Cardiac ventricle fibroblast (primary cell): ENCODE data around the gene TRIM10. TPM values are rescaled to one million over a fixed set of nuclear protein-coding genes. Genes with fewer than 3 reads are reported as not detected.

Experiments
- total RNA-seq: library from RNA; depleted of rRNA; stranded (reverse); fragments of >200 nt; gene quantifications from 2 replicates; pipeline ENCODE4 v1.2.3, GENCODE V29; 2015

TRIM10 gene, protein sequence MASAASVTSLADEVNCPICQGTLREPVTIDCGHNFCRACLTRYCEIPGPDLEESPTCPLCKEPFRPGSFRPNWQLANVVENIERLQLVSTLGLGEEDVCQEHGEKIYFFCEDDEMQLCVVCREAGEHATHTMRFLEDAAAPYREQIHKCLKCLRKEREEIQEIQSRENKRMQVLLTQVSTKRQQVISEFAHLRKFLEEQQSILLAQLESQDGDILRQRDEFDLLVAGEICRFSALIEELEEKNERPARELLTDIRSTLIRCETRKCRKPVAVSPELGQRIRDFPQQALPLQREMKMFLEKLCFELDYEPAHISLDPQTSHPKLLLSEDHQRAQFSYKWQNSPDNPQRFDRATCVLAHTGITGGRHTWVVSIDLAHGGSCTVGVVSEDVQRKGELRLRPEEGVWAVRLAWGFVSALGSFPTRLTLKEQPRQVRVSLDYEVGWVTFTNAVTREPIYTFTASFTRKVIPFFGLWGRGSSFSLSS
- not detected in 2 replicates for total RNA-seq

DNA sequence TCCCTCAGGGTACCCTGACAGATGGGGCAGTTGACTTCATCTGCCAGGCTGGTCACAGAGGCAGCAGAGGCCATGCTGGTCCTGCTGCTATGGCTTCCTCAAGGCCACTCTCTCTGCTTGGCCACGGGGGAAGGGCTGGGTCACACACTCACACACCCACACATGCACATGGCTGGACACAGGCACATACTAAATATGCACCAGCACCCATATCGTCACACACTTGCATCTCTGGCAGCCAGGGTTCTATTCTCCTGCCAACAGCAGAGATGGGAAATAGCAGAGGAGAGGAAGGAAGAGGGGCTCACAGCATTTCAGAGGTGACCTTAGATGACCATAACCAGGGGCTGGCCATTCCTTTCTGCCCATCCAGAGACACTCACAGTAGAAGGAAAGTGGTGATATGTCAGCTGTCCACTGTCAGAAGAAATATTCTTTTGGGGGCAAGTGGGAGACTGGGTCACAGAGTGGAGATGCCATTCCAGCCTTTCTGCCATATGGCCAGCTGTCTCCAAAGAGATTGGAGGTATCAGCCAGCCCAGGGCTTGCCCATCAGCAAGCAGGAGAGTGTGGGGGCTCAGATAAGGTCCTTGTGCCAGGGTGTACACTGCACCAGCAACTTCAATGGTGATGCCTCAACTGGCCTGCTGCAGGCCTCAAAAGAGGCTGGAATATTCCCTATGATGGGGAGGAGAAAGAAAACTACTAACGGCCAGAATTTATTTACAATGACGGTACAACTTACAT, at the start of gene TRIM10:
Gene TRIM10, minus strand, starts transcription at position 427 of the 747 bp plus-strand sequence. Its CDS starts 353 bp downstream, at position 74.

DNA sequence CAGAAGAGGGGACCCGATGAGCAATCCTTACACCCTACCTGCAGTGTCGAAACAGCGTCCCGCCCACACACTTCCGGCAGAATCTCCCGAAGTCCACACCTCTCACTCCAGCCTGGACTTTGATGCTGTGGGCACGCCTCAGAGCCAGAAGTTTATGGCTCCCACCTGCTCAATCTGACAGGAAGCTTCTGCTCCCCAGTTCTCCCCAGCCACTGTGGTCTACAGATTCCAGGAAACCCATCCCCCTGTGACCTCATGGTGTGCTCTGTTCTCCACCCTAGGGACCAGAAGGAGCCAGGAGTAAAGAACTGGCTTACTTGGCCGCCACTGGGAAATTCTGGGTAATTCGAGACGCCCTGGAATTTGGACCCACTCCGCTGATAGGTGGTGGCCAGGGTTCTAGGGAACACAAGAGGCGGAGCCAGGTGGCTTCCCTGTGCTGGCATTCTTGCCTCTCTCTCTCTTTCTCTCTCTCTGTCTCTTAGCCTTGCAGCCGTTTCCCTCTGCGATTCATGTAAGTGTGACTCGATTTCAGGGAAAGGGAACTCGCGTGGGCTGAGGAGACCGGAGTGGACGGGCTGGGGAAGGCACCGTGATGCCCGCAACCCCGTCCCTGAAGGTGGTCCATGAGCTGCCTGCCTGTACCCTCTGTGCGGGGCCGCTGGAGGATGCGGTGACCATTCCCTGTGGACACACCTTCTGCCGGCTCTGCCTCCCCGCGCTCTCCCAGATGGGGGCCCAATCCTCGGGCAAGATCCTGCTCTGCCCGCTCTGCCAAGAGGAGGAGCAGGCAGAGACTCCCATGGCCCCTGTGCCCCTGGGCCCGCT, 2.3 kb upstream of the TRIM10 start, which contains the start of gene TRIM15:
Gene TRIM15, plus strand, starts transcription at position 457 of the 828 bp plus-strand sequence. Its CDS starts 139 bp downstream, at position 596.

DNA sequence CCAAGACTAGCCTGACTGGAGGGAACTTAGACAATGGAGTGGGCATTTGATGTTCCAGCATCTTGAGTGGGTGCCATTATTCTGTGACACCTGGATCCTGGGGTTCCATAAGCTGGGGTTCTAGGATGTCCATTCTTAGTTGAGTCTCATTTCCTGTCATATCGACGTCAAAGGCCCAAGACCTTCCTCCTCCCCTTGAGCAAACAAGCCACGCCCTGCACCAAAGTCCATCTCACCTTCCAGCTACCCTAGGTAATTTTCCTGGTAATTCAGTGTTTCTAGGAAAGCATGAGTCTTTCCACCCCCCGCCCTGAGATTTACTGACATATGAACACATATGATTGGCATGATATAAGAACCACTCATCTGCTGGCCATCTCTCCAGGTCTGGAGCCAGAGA, 25.3 kb downstream of the TRIM10 start, which contains the start of gene TRIM40:
Gene TRIM40, plus strand, starts transcription at position 384 of the 400 bp plus-strand sequence. CDS start 897 bp downstream, outside the sequence.

DNA sequence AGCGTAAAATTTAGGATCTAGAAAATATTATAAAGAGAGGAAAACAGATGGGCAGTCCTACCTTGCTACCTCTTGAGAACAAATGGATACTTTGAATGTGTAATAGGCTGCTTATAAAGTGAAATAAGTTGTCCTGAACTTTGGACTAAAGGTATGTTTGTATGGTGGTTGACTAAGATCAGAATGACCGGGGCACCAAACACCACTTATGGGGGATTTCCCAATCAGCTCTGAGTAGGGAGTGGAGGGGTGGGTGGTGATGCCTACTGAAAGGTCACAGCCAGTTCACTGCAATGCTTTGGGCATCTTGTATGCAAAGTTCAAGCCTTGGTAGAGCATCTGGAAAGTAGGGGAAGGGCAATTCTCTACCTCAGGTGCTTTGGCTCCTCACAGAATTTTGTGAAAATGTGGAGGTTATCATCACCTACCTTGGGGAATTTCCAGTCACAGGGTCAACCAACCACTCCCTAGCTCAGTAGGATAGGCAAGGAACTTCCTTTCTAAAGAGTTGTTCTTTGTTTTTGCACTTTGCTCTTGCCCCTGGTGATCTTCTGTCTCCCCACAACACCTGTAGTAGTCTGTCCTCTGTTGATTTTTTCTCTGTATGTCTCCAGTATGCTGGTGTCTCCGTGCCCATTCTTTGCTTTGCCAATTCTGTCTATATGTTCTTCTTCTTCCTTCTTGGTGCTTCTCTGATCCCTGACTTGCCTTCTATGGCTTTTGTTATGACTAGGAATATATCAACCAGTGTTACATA, 47.8 kb downstream of the TRIM10 start, which contains the start of gene TRIM31:
Gene TRIM31, minus strand, starts transcription at position 88 of the 757 bp plus-strand sequence. CDS start 285 bp downstream, outside the sequence.

Other genes with a start within 250 kb of the TRIM10 start
- gene HLA-A, start 218.7 kb downstream of the TRIM10 start, total RNA-seq, result 472 and 507 TPM in 2 replicates
- 26.8 and 27.9 TPM in 2 replicates for gene POLR1H, start 99.9 kb downstream of the TRIM10 start, total RNA-seq
- 30.6 and 31.6 TPM in 2 replicates for gene PPP1R11, start 94.0 kb downstream of the TRIM10 start, total RNA-seq
- gene RNF39, start 85.4 kb downstream of the TRIM10 start, total RNA-seq, result 0.19 TPM in 1 of 2 replicates, not detected in the other
- not detected in 2 replicates for gene TRIM31, start 48.1 kb downstream of the TRIM10 start, total RNA-seq
- gene TRIM40, start 25.1 kb downstream of the TRIM10 start, total RNA-seq, result not detected in 2 replicates
- not detected in 2 replicates for gene TRIM15, start 2.3 kb upstream of the TRIM10 start, total RNA-seq
- 25.2 and 33.3 TPM in 2 replicates for gene TRIM26, start 52.2 kb upstream of the TRIM10 start, total RNA-seq
- gene TRIM39, start 165.7 kb upstream of the TRIM10 start, total RNA-seq, result 5.9 and 6.8 TPM in 2 replicates
- gene RPP21, start 183.9 kb upstream of the TRIM10 start, total RNA-seq, result 52.2 and 53.2 TPM in 2 replicates